ENCODE data around the gene PGBD5. TPM values are rescaled to one million over a fixed set of nuclear protein-coding genes. Genes with fewer than 3 reads are reported as not detected.

The PGBD5 gene
- total RNA-seq, 4 donors from 2014 or later: 0.79 to 2.6 (median 1.1) TPM

GRCh38 chr1:230347896-230348295 is 78.2 kb downstream of the PGBD5 start:
- intact Hi-C loops (cut with DNase I; ENCODE audit: low total_unique reads) (no loop called here), in situ Hi-C loops (cut with MboI; ENCODE audit: low pct_ligation_motif_present in 1 of 4, low pct_unique_long_range_greater_than_20kb in 1 of 4, low sequenced_read_pairs in 3 of 4) (no loop called here)
- no peak overlapping the region for H3K27ac ChIP-seq
- H3K4me3 ChIP-seq: no peak overlapping the region
- H3K4me1 ChIP-seq: no peaks in the 10 kb centered on the region
- H3K27me3 ChIP-seq: no peaks in the 10 kb centered on the region
- 94% methylated on average over 6 to 7 of the region's 7 CpGs for WGBS, 2 donors (ENCODE audit: low coverage in 1 of 2)
- TF ChIP-seq POLR2A (IDR thresholded peaks at IDR 0.05) (no peak), EP300 (IDR thresholded peaks at IDR 0.05; ENCODE audit: low read depth) (no peak), CTCF (IDR thresholded peaks at IDR 0.05) (no peak), POLR2AphosphoS5 (IDR thresholded peaks at IDR 0.05) (no peak)
- H3K36me3 ChIP-seq: no peaks in the 10 kb centered on the region
- H3K9me3 ChIP-seq: no peaks in the 10 kb centered on the region
- no peak for DNase-seq

- TF ChIP-seq POLR2A (IDR thresholded peaks at IDR 0.05) (no peak), EP300 (IDR thresholded peaks at IDR 0.05; ENCODE audit: low read depth) (no peak), POLR2AphosphoS5 (IDR thresholded peaks at IDR 0.05) (no peak), CTCF (IDR thresholded peaks at IDR 0.05) (no peak)
- Histone ChIP-seq H3K36me3 (no peaks in the 10 kb centered on the region), H3K27ac (no peak overlapping the region), H3K4me3 (no peak overlapping the region), H3K4me1 (no peaks in the 10 kb centered on the region), H3K27me3 (no peaks in the 10 kb centered on the region), H3K9me3 (no peaks in the 10 kb centered on the region)
- in situ Hi-C loops (cut with MboI; ENCODE audit: low pct_ligation_motif_present in 1 of 4, low pct_unique_long_range_greater_than_20kb in 1 of 4, low sequenced_read_pairs in 3 of 4) (no loop called here), intact Hi-C loops (cut with DNase I; ENCODE audit: low total_unique reads) (no loop called here)
- DNase-seq: no peak
- 65 to 82% methylated on average over 4 to 7 of the region's 7 CpGs for WGBS, 2 donors (ENCODE audit: low coverage in 1 of 2)
Observed at GRCh38 chr1:230345139-230345885, 80.8 kb downstream of the PGBD5 start.

- H3K36me3 ChIP-seq: no peaks in the 10 kb centered on the region
- no peaks in the 10 kb centered on the region for H3K27me3 ChIP-seq
- no peaks in the 10 kb centered on the region for H3K4me1 ChIP-seq
- no peak for DNase-seq
- H3K9me3 ChIP-seq: no peaks in the 10 kb centered on the region
- intact Hi-C loops (cut with DNase I; ENCODE audit: low total_unique reads): no loop called here
- no peak overlapping the region for H3K27ac ChIP-seq
- no peak overlapping the region for H3K4me3 ChIP-seq
- 77% methylated on average over 2 of the region's 2 CpGs; no CpG with 5 or more reads in 1 of the 2 donors for WGBS, 2 donors (ENCODE audit: low coverage in 1 of 2)
- in situ Hi-C loops (cut with MboI; ENCODE audit: low pct_ligation_motif_present in 1 of 4, low pct_unique_long_range_greater_than_20kb in 1 of 4, low sequenced_read_pairs in 3 of 4): no loop called here
- TF ChIP-seq POLR2A (IDR thresholded peaks at IDR 0.05) (no peak), CTCF (IDR thresholded peaks at IDR 0.05) (no peak), EP300 (IDR thresholded peaks at IDR 0.05; ENCODE audit: low read depth) (no peak), POLR2AphosphoS5 (IDR thresholded peaks at IDR 0.05) (no peak)
Observed at GRCh38 chr1:230342699-230343098, 83.4 kb downstream of the PGBD5 start.

GRCh38 chr1:230342019-230342418 is 84.1 kb downstream of the PGBD5 start:
- no peaks in the 10 kb centered on the region for H3K36me3 ChIP-seq
- in situ Hi-C loops (cut with MboI; ENCODE audit: low pct_ligation_motif_present in 1 of 4, low pct_unique_long_range_greater_than_20kb in 1 of 4, low sequenced_read_pairs in 3 of 4): no loop called here
- no peak for DNase-seq
- TF ChIP-seq CTCF (IDR thresholded peaks at IDR 0.05) (no peak), POLR2AphosphoS5 (IDR thresholded peaks at IDR 0.05) (no peak), EP300 (IDR thresholded peaks at IDR 0.05; ENCODE audit: low read depth) (no peak), POLR2A (IDR thresholded peaks at IDR 0.05) (no peak)
- intact Hi-C loops (cut with DNase I; ENCODE audit: low total_unique reads): no loop called here
- H3K27me3 ChIP-seq: no peaks in the 10 kb centered on the region
- H3K27ac ChIP-seq: no peak overlapping the region
- H3K9me3 ChIP-seq: no peaks in the 10 kb centered on the region
- 58 to 80% methylated on average over 1 to 3 of the region's 3 CpGs for WGBS, 2 donors (ENCODE audit: low coverage in 1 of 2)
- no peaks in the 10 kb centered on the region for H3K4me1 ChIP-seq
- H3K4me3 ChIP-seq: no peak overlapping the region

All from transverse colon (tissue), 4 donors.